Left lung (tissue), 10 donors: Measurements from ENCODE around the gene TMEM222. TPM values are rescaled to one million over a fixed set of nuclear protein-coding genes. Genes with fewer than 3 reads are reported as not detected.

ENCODE experiments used
- ATAC-seq: fragments of 200-7000 bp; cut with Tn5 transposase; one replicate; pipeline ENCODE4 v1.9.1; 2020; ENCODE audit warnings: moderate library complexity
- DNase-seq, 4 donors: peaks; one replicate each; pipeline ENCODE4 v3.0.0-alpha.2; 2013 to 2020
- H3K27ac ChIP-seq, 2 donors: fragments of 200-600 bp; sonication (generic) in 1 of 2; one replicate each; pipeline versions ENCODE4 v1.5.0 to v1.8.0; 2020 to 2021
- H3K27me3 ChIP-seq, 2 donors: fragments of 200-600 bp; sonication (generic) in 1 of 2; one replicate each; pipeline versions ENCODE4 v1.5.0 to v1.8.0; 2020 to 2021
- H3K36me3 ChIP-seq, 2 donors: fragments of 200-600 bp; sonication (generic) in 1 of 2; one replicate each; pipeline versions ENCODE4 v1.5.0 to v1.8.0; 2020 to 2021
- H3K4me1 ChIP-seq, 2 donors: fragments of 200-600 bp; one replicate each; pipeline ENCODE4 v1.8.0; 2021
- H3K4me3 ChIP-seq, 2 donors: fragments of 200-600 bp; sonication (generic) in 1 of 2; one replicate each; pipeline versions ENCODE4 v1.5.0 to v1.8.0; 2020 to 2021; ENCODE audit warnings: mild to moderate bottlenecking in 1 of 2
- H3K9me3 ChIP-seq, 2 donors: fragments of 200-600 bp; sonication (generic) in 1 of 2; one replicate each; pipeline versions ENCODE4 v1.5.0 to v1.8.0; 2020 to 2021
- CTCF ChIP-seq, 2 donors: fragments of 200-600 bp; sonication (generic) in 1 of 2; IDR thresholded peaks; one replicate each; pipeline versions ENCODE4 v1.5.0 to v1.8.0; 2021; ENCODE audit warnings: antibody characterized with exemption in 2 of 2
- intact Hi-C, 2 donors: fragments of 100-400 bp; cut with DNase I; formaldehyde crosslinking; loops; one replicate each; pipeline versions ENCODE4 v1.11.2 to v1.14.2; 2022
- polyA plus RNA-seq, 6 donors: library from polyadenylated mRNA; unstranded; fragments of 120-200 nt; gene quantifications; one replicate each; pipeline ENCODE4 v1.2.1, GENCODE V29; 2013; ENCODE audit not compliant: insufficient read length in 6 of 6
- total RNA-seq, 2 donors: library from RNA; stranded (reverse); fragmentation: NEBNext Ultra II Directional; extraction: Animal tissue kit (Norgen Biotek cat#: 25700); gene quantifications; one replicate each; pipeline ENCODE4 v1.2.1, GENCODE V29; 2021
- donor health status: DM: no; HTN: yes; CAD: no.
- donor health status: DM: no; HTN: no; CAD: no.

The TMEM222 gene
- total and polyA plus RNA-seq, 8 donors = 29.4 to 40.4 (median 35.7) TPM

GRCh38 chr1:27372808-27373690, 51.1 kb downstream of the TMEM222 start:
- Histone ChIP-seq H3K36me3 (no peaks in the 10 kb centered on the region), H3K4me3 (peak overlapping the region in 1 of 2 donors; percentile 40), H3K9me3 (no peaks in the 10 kb centered on the region), H3K4me1 (peaks cover under 1 to 30% of the 10 kb centered on the region in 2 donors), H3K27me3 (no peaks in the 10 kb centered on the region), H3K27ac (peak overlapping the region in 1 of 2 donors; percentile 73)
- DNase-seq = no peak
- intact Hi-C loops = no loop called here
- no peak for ATAC-seq
- TF ChIP-seq CTCF (IDR thresholded peaks at IDR 0.05) = peak in 1 of 2 donors; percentile 26

GRCh38 chr1:27374362-27375086, 52.6 kb downstream of the TMEM222 start, which contains the start of gene FCN3:
Gene FCN3 (minus strand): TSS chr1:27374824. CDS start chr1:27374818, 6 bp downstream.
- H3K27me3 ChIP-seq = no peaks in the 10 kb centered on the region
- H3K9me3 ChIP-seq = no peaks in the 10 kb centered on the region
- peak within 1 kb of the TSS; percentile 10 to 73 for H3K27ac ChIP-seq
- H3K4me1 ChIP-seq = peaks cover 0 to 15% of the 10 kb centered on the region in 2 donors
- H3K36me3 ChIP-seq = no peaks in the 10 kb centered on the region
- H3K4me3 ChIP-seq = peak within 1 kb of the TSS in 1 of 2 donors; percentile 40
- intact Hi-C loops = no loop called here
- DNase-seq (no peak), ATAC-seq (no peak)
- no peak for TF ChIP-seq CTCF (IDR thresholded peaks at IDR 0.05)

GRCh38 chr1:27377760-27378495, 56.0 kb downstream of the TMEM222 start:
- peak overlapping the region in 1 of 2 donors; percentile 13 for H3K27ac ChIP-seq
- no peaks in the 10 kb centered on the region for H3K36me3 ChIP-seq
- H3K9me3 ChIP-seq = no peaks in the 10 kb centered on the region
- intact Hi-C loops = no loop called here
- ATAC-seq (no peak), DNase-seq (no peak)
- peaks cover 0 to 6% of the 10 kb centered on the region in 2 donors for H3K27me3 ChIP-seq
- no peak for TF ChIP-seq CTCF (IDR thresholded peaks at IDR 0.05)
- H3K4me1 ChIP-seq = peaks cover 3 to 28% of the 10 kb centered on the region in 2 donors
- no peak overlapping the region for H3K4me3 ChIP-seq

GRCh38 chr1:27379564-27380122, 57.7 kb downstream of the TMEM222 start:
- H3K4me3 ChIP-seq = no peak overlapping the region
- peaks cover 0 to 10% of the 10 kb centered on the region in 2 donors for H3K27me3 ChIP-seq
- H3K27ac ChIP-seq = no peak overlapping the region
- no peak for TF ChIP-seq CTCF (IDR thresholded peaks at IDR 0.05)
- H3K36me3 ChIP-seq = no peaks in the 10 kb centered on the region
- intact Hi-C loops = loop anchor here in 1 of 2 donors (10.0 kb wide), 1 partner anchor 275 kb away; no protein-coding TSS in a partner anchor
- no peaks in the 10 kb centered on the region for H3K9me3 ChIP-seq
- H3K4me1 ChIP-seq = peaks cover 3 to 31% of the 10 kb centered on the region in 2 donors
- ATAC-seq = no peak
- DNase-seq = no peak
